ENCODE data around the gene EIF4G3. TPM values are rescaled to one million over a fixed set of nuclear protein-coding genes. Genes with fewer than 3 reads are reported as not detected.
A peak's percentile ranks its signal among the peaks of the same experiment; 100 is the strongest.

EIF4G3 gene
- total and polyA plus RNA-seq, 9 of the 15 experiments (the other 6 are each of a cell fraction or from before 2014, with no cell fraction given): 6.7 to 40.5 (median 32.1) TPM

DNA sequence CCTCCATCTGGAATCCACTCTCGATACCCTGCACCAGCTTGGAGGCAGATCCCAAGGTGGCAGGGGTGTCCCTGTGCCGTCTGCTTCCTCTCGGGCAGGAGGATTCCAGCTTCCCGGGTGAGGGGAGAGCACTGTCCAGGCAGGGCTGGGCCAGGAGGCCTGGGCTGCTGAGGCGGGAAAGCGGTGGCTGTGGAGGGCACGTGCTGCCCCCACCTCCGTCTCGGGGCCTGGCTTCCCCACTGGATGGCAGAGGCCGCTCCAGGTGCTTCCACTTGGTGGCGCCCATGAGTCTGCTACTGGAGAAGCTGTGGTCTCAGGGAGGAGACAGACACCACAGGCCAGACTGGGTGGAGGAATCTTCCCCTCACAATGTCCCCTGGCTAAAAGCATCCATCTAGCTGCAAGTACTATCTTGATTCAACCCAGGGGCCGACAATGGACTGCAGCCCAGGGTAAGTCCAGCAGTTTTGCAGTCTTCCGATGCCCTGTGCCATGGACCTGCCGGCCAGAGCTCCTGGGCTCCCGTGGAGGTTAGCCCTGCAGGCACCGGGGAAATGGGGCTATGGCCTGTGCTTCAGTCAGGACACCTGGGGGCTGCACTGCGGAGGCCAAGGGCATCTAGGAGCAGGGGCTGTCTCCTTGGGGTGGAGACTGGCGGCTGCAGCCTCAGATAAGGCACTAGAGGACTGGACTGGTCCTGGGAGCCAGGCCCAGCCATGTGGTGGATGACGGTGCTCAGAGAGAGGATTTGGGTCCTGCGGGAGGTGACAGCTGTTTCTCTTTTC is 41.3 kb upstream of the EIF4G3 start (continued):
- TF ChIP-seq, protein P1, sequence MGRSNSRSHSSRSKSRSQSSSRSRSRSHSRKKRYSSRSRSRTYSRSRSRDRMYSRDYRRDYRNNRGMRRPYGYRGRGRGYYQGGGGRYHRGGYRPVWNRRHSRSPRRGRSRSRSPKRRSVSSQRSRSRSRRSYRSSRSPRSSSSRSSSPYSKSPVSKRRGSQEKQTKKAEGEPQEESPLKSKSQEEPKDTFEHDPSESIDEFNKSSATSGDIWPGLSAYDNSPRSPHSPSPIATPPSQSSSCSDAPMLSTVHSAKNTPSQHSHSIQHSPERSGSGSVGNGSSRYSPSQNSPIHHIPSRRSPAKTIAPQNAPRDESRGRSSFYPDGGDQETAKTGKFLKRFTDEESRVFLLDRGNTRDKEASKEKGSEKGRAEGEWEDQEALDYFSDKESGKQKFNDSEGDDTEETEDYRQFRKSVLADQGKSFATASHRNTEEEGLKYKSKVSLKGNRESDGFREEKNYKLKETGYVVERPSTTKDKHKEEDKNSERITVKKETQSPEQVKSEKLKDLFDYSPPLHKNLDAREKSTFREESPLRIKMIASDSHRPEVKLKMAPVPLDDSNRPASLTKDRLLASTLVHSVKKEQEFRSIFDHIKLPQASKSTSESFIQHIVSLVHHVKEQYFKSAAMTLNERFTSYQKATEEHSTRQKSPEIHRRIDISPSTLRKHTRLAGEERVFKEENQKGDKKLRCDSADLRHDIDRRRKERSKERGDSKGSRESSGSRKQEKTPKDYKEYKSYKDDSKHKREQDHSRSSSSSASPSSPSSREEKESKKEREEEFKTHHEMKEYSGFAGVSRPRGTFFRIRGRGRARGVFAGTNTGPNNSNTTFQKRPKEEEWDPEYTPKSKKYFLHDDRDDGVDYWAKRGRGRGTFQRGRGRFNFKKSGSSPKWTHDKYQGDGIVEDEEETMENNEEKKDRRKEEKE (IDR thresholded peaks at IDR 0.05; ENCODE audit: borderline replicate concordance in 1 of 2, control insufficient read depth in 1 of 2, low read depth in 2 of 2, low read length in 1 of 2): no peak
- TF ChIP-seq ZNF583 (CRISPR knock-in tag; IDR thresholded peaks at IDR 0.05) (no peak), FOSL1 (tag; conservative IDR thresholded peaks at IDR 0.05) (no peak), HMGN3 (IDR thresholded peaks at IDR 0.05; ENCODE audit: borderline replicate concordance, extremely low read depth, insufficient read length, low read depth, low read length) (no peak), CTBP1 (IDR thresholded peaks at IDR 0.05; ENCODE audit: borderline replicate concordance) (peak; percentile 50; the same call in 1 of the 2 replicates), NCOA2 (IDR thresholded peaks at IDR 0.05; ENCODE audit: partially characterized antibody in 2 of 2) (no peak), ZNF75A (CRISPR knock-in tag; IDR thresholded peaks at IDR 0.05) (no peak), ZBTB7A (IDR thresholded peaks at IDR 0.05; ENCODE audit: borderline replicate concordance, control insufficient read depth, low read depth, low read length) (peak; percentile 46; the same call in 1 of the 2 replicates), ZBTB1 (CRISPR knock-in tag; IDR thresholded peaks at IDR 0.05; ENCODE audit: borderline replicate concordance, low read depth) (no peak), KAT8 (IDR thresholded peaks at IDR 0.05; ENCODE audit: low read depth) (no peak), GABPB1 (CRISPR knock-in tag; IDR thresholded peaks at IDR 0.05) (no peak), CAMTA2 (CRISPR knock-in tag; conservative IDR thresholded peaks at IDR 0.05) (no peak), BHLHE40 (IDR thresholded peaks at IDR 0.05; ENCODE audit: low read length) (peak; percentile 68), ZKSCAN1 (IDR thresholded peaks at IDR 0.05; ENCODE audit: low read depth, low read length) (no peak)
- TF ChIP-seq, protein P2, sequence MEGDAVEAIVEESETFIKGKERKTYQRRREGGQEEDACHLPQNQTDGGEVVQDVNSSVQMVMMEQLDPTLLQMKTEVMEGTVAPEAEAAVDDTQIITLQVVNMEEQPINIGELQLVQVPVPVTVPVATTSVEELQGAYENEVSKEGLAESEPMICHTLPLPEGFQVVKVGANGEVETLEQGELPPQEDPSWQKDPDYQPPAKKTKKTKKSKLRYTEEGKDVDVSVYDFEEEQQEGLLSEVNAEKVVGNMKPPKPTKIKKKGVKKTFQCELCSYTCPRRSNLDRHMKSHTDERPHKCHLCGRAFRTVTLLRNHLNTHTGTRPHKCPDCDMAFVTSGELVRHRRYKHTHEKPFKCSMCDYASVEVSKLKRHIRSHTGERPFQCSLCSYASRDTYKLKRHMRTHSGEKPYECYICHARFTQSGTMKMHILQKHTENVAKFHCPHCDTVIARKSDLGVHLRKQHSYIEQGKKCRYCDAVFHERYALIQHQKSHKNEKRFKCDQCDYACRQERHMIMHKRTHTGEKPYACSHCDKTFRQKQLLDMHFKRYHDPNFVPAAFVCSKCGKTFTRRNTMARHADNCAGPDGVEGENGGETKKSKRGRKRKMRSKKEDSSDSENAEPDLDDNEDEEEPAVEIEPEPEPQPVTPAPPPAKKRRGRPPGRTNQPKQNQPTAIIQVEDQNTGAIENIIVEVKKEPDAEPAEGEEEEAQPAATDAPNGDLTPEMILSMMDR (IDR thresholded peaks at IDR 0.05 in 2 of 3, conservative IDR thresholded peaks at IDR 0.05 in 1 of 3; ENCODE audit: insufficient read depth in 2 of 3, low read depth in 1 of 3, low read length in 3 of 3): peak; percentile 70 to 82 (median 78)
- TF ChIP-seq, protein P3, sequence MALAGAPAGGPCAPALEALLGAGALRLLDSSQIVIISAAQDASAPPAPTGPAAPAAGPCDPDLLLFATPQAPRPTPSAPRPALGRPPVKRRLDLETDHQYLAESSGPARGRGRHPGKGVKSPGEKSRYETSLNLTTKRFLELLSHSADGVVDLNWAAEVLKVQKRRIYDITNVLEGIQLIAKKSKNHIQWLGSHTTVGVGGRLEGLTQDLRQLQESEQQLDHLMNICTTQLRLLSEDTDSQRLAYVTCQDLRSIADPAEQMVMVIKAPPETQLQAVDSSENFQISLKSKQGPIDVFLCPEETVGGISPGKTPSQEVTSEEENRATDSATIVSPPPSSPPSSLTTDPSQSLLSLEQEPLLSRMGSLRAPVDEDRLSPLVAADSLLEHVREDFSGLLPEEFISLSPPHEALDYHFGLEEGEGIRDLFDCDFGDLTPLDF (CRISPR knock-in tag; IDR thresholded peaks at IDR 0.05): no peak

Data from K562 (cell line).